Measurements from ENCODE around the gene PRRT1B.

The PRRT1B gene

GRCh38 chr9:131578021-131578420 lies 32.7 kb downstream of the PRRT1B start:
- no peak for TF ChIP-seq CTCF (IDR thresholded peaks at IDR 0.05)
- DNase-seq (ENCODE audit: low spot score) = no peak
- no peak overlapping the region for H3K4me3 ChIP-seq
- no peak overlapping the region for H3K27ac ChIP-seq

- no peak for DNase-seq (ENCODE audit: low spot score)
These were observed 33.6 kb downstream of the PRRT1B start for GRCh38 chr9:131578731-131579504.

GRCh38 chr9:131579789-131580211 lies 34.5 kb downstream of the PRRT1B start:
- no peak overlapping the region for H3K4me3 ChIP-seq
- no peak overlapping the region for H3K27ac ChIP-seq
- DNase-seq (ENCODE audit: low spot score) = no peak
- no peak for TF ChIP-seq CTCF (IDR thresholded peaks at IDR 0.05)

More at GRCh38 chr9:131578731-131579504, 33.6 kb downstream of the PRRT1B start:
- TF ChIP-seq CTCF (IDR thresholded peaks at IDR 0.05) = no peak
- Histone ChIP-seq H3K27ac (no peak overlapping the region), H3K4me3 (no peak overlapping the region)

- no peak for DNase-seq (ENCODE audit: low spot score)
- Histone ChIP-seq H3K27ac (no peak overlapping the region), H3K4me3 (no peak overlapping the region)
- TF ChIP-seq CTCF (IDR thresholded peaks at IDR 0.05) = no peak
These were observed 35.0 kb downstream of the PRRT1B start for GRCh38 chr9:131580358-131580757.

GRCh38 chr9:131582056-131582455 lies 36.7 kb downstream of the PRRT1B start:
- no peak for DNase-seq (ENCODE audit: low spot score)
- H3K27ac ChIP-seq = no peak overlapping the region
- no peak overlapping the region for H3K4me3 ChIP-seq
- TF ChIP-seq CTCF (IDR thresholded peaks at IDR 0.05) = no peak

GRCh38 chr9:131582466-131583336 lies 37.4 kb downstream of the PRRT1B start:
- no peak for TF ChIP-seq CTCF (IDR thresholded peaks at IDR 0.05)
- H3K27ac ChIP-seq = no peak overlapping the region
- H3K4me3 ChIP-seq = no peak overlapping the region
- no peak for DNase-seq (ENCODE audit: low spot score)
